HG03060 (cell line): Measurements from ENCODE around the gene PPP3R1.

Experiments used
- ATAC-seq: cut with Tn5 transposase; IDR thresholded peaks from one replicate; pipeline ENCODE4 v1.9.1; 2021; ENCODE audit warnings: low read depth, moderate number of reproducible peaks; ENCODE audit not compliant: unreplicated experiment

Gene PPP3R1, protein sequence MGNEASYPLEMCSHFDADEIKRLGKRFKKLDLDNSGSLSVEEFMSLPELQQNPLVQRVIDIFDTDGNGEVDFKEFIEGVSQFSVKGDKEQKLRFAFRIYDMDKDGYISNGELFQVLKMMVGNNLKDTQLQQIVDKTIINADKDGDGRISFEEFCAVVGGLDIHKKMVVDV

DNA sequence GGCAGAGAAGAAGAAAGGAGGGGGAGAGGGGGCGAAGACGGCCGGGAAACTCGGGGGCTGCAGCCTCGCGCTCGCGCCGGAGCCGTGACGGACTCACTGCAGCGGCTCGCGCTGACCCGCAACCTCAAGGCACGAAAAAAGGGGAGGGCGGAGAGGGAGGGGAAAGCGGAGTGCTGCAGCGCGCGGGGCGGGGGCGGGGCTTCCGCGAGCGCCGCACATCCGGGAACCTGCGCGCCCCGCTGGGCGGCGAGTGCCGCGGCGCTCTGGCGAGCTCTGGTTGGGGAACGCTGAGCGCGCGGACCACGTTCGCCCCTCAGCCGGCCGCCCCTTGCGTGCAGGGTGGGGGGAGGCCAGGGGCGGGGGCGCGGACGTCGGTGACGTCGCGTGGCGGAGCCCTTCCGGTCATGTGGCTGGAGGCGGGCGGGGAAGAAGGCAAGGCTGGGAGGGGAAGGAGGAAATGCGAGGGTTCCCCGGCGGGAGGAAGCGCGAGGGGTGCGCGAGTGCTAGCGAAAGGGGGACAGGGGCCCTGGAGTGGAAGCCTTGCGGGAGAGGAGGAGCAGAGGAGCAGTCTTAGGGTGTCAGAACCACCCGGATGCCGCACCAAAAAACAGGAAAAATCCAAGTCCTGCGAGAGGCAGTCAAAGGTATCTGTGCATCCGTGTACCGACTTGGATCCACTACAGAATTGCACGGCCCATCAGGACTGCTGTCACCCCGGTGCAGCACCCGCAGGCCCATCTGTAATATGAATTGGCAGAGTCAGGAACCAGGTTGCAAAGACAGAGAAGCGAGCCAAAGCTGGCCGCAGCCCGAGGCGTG is at the start of gene PPP3R1:
Gene PPP3R1 (minus strand): TSS at position 133 of the 819 bp plus-strand sequence. CDS start 405 bp downstream, outside the sequence.
- peak; percentile 50 for ATAC-seq

DNA sequence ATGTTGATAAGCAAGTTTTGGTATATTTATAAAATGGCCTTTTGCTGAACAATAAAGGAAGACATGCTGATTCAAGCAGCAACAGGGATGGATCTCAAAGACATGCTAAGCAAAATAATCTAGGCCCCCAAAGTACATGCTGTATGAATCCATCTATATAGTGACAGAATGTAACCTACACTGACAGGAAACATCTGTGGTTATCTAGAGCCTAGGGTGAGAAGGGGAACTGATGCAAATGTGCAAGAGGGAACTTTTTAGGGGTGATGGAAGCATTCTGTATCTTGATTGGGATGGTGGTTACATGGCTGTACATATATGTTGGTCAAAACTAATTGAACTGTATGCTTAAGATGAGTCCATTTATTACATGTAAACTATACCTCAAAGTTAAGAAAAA is 43.2 kb upstream of the PPP3R1 start:
- peak; percentile 53 for ATAC-seq

DNA sequence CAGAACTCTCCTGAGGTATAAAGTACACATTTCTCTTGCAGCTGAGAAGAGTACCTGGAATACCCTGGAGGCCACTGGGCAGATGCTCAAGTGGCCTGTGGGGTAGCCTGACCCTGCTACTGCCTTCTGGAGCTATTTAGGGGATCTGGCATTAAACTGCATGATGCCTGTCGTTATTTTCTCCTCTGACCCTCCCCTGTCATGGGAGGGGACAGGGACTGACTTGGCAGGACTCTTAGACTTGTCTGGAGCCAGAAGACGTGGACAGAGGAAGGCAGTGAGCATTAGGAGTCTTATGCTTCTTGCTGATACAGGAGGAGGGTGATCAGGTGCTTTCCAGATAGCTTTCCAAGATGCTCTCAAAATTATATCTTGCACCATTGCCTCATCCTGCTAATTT is 42.6 kb upstream of the PPP3R1 start:
- no peak for ATAC-seq

DNA sequence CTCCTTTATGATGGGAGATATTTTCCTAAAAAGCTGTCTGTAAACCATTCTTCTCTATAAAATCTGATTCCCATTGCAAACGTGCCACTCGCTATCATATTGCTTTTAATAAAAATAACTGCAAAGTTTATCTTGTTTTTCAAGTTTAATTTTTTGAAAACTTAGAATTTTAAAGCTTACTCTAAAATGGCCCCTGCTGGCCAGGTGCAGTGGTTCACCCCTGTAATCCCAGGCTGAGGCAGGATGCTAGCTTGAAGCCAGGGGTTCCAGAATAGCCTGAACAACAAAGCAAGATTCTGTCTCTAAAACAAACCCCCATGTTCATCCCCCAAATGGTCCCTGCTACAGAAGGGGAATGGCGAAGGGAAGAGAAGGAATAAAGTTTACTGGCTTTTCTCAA is 41.9 kb upstream of the PPP3R1 start:
- ATAC-seq = no peak

DNA sequence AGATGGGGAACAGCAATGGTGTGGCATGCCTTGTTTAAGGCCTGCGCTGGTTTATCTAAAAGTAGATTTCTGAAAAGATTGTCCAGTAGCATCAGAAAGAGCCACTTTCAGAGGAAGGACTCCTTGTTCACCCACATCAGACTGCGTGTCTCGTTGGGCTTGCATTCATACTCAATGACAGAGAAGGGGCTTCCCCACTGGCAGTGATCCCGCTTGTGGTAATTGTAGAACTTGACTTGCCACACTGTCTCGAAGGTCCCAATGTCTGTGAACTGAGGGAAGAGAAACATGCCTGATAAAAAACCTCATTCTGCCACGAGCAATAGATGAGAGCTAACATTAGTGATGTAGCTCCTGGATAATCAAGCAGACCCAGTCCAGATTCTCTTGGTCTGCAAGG is 41.4 kb upstream of the PPP3R1 start:
- no peak for ATAC-seq

DNA sequence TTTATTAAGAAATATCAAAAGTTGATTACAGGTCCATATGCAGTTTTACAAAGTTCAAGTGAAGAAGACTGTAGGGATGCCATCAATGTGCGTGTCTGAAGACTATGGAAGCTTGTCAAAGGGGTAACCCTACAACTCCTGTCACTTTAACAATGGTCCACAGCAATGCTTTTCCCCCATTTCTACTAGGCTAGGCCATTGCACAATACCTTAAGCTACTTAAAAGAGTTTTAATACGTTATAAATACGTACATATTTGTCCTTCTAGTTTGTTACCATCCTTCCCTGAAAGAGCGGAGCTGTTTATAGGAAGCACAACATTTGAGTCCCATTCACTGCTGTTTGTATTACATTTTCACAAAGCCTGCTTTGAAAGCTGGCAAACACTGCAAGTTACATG is 40.7 kb upstream of the PPP3R1 start:
- no peak for ATAC-seq

DNA sequence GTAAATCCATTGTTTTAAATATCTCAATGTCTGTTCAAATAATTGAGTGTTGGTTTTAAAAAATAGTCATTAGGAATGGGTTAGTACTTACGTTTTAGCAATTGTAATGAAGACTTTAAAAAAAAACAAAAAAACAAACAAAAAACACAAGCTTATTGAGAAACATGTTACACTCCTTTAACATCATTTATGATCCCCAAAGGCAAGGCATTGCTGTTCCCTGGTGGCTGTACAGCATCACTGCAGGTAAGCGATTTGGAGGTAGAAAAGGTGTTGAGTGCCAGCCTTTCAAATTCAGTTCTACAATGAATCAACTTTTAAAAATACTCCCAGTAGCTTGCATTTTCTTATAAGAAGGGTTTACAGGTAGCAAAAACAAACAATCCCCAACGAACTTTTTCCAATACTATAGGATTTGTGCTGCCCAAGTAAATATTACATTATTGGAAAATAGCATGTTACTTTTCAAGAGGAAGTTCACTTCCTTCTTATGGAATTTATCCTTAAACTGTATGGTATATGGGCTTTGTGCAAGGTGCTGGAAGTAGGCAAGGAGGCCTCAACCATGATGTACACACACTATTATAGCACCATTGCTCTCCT is 39.9 kb upstream of the PPP3R1 start:
- ATAC-seq = no peak

DNA sequence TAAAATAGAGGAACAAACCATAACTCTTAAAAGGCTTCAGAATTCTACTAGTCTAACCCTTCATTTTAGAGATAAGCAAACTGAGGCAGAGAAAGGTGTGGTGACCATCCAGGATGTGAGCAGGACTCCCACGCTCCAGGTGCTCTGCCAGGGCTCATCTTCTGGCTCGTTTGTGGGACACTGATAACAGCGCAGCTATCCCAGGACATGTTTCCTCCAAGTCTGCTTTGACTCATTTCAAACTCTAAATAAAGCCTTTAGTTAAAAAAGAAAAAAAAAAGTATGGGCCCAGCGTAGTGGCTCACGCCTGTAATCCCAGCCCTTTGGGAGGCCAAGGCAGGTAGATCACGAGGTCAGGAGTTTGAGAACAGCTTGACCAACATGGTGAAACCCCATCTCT is 39.0 kb upstream of the PPP3R1 start:
- ATAC-seq = no peak

DNA sequence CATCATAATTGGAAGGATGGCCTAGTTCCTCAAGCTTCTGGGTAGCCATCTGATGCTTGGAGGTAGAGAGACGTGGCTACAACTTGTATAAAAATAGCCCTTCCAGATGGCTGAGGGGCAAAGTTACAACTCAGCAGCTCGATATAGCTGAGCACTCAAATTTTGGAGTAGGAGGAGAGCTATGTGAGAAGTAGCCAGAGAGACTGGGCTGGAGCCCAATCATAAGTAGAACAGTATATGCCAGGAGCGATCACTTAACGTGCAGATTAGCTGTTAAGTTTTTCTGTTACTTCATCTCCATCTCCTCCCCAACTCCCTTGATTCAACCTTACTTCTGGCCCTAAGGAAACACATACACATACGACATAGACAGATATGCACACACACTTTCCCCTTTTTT is 38.6 kb upstream of the PPP3R1 start:
- no peak for ATAC-seq

DNA sequence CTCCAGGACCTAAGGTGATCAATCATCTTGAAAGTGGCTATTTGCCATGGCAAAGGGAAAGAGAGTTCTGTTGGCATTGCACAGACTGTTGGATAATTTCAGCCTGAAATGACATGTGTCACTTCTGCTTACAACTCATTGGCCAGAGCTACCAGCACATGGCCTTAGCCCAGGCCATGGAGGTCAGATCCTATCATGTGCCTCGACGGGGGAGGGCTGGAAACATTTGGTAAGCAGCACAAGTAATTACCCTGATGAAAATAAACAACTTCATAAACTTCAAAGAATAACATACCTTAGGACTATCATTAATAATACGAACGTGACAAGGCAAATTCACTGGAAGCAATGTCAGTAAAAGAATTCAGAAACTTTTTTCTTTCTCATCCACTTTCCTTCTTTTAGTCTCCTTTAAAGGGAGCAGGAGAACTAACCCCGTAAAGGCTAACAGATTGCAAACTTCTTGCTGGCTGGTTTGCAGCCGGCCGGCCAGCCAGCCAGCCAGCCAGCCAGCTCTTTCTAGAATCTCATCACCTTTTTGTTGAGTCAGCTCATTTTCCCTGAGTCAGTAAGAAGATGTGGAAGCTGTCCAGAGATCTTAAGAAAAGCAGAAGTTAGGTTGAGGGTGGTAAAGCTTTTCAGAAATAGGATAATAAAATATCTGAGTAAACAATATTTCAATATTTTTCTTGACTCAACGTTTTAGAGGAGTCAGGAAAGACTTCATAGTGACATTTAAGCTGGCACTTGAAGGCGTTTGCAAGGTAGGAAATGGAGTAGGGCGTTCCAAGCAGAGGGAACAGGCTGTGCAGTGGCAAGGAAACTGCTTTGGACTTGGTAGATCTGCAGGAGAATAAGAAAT is 35.5 kb upstream of the PPP3R1 start:
- no peak for ATAC-seq

DNA sequence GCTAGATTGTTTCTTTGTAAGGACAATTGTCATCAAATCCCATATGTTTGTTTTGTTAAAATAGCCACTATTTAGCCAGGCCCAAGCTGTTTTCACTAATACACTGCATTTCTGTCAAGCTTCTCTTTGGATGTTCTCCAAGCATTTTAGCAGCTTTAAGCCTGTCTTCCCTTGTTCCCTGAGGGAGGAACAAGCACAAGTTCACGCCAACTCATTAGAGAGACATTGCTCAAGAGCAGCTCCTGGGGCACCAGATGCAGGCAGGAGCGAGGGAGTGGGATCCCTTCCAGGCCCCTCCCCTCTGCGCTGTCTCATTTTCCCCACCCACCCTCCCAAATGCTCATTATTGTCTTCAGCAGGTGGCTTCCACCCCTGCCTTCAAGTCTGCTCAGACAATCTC is 32.6 kb upstream of the PPP3R1 start:
- no peak for ATAC-seq

DNA sequence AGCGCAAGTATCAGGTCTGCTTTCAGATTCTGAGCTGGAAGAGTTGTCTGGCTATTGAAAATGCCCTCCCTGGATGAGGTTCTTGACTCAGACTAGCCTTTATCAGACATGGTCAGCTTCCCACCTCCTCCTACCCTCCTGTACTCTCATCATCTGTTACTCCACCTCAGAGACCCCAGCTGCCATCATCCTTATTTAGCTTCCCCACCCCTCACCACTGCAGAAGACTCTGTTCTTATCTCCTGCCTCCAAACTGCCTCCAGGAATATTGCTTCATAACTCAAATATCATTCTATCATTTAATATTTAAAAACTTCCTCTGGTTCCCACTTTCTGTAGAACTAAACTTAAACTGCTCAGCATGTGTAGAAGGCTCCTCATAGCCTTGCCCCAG is 31.1 kb upstream of the PPP3R1 start:
- no peak for ATAC-seq

DNA sequence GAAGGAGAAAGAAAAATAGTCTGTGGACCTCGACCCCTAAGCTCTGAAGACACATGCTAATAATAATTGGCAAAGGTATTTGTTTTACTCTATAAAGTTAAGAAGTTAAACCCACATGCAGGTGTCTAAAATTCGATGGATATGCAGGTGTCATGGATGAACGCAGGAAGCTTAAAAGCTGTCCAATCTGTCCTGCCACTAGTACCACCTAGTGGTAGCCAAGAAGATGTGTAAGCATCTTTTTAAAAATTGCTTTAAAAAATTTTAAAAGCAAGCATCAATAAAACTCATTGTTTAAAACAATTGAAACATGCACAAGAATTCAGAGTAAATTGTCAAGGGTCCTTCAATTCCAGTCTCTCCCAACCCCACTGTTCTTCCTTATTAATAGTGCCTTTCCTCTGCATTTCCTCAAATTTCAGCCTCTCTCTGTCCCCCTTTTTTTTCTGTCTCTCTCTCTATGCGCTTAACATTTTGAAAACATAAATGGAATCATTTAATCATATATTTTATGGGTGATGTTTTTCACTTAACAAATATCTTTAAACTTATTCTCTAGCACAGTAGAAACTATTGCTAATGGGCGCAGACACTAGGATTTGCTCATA is 30.6 kb upstream of the PPP3R1 start:
- ATAC-seq = no peak

DNA sequence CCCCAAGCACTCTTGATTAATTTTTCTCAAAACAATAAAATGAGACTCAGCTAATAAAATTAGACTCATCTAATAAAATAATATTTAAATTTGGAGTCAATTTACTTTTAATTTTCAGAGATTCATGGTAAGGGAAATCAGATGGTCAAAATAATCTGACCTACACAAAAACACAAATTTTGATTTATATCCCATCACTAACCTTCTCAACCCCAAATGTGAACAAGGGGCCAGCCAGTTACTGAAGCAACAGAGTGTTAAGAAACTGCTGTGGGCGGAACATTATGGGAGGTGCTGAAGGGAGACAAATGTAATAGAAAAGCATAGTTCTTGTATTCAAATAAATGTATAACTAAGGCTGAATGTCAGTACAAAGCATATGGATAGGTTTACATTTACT is 28.5 kb upstream of the PPP3R1 start:
- ATAC-seq = no peak

DNA sequence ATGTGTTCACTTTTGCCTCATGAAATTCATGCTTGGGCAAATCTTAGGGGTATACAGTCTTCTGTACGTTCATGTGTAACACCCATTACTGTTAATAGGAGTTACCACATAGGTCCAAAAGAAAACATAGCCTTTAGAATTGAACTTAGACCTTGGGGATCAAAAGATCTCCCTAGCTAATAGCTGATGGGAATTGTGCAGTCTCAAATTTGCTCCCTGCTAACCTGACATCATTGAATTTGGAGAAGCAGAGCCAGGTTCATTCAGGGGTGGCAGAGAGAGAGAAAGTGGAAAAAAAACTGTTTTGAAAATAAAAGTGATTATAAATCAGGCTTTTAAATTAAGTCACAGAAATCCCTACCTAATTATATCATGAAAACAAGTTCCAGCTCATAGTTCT is 28.0 kb upstream of the PPP3R1 start:
- no peak for ATAC-seq

DNA sequence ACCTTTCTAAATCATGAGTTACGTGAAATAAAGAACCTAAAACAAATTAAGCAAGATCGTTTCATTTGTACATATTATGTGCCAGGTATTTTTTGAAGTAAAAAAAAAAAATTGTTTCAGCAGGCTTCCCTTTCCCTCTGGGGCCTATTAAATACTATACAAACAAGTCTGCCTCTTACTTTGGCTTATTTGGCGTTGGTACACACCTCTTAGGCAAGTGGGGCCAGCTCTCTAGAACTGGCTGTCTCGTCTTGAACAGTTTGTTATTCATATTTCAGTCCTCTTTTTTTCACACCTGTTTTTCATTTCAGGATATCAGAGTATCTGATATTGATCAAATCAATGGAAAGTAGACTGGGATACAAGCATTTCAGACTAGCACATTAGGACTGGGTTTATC is 27.4 kb upstream of the PPP3R1 start:
- ATAC-seq = no peak

DNA sequence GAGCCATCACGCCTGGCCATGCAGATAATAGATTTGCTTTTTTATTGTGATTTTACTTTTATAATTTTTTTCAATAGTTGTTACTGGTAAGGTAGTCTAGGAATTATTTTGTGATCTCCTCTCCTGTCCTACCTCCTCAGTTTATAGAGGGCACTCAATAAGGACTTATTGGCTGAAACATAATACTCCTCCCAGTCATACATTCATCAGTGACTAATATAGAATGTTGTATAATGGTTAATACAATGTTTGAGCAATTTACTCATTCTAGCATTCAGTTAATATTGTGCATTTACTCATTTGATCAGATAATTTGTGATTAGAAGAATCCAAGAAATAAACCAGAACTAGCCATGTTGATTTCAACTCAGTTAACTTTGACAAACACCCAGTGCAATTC is 25.8 kb upstream of the PPP3R1 start:
- no peak for ATAC-seq

DNA sequence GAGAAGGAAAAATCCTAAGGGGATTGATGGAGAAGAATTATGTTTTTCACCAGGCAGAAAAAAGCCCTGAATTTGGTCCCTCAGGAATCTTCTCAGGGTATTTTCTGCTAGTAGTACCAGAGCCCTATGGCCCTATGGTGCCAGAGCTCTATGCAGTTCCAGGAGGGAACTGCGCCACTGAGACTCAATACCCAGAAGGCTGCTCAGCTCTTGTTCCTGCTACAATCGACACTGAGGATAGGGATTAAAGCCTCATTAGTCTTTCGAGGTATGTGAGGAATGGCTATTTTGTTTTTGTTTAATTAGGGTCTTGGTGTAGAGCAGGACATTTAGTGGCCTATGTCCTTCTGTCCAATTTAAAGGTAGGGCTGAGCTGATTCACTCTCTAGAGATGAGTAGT is 21.7 kb upstream of the PPP3R1 start:
- no peak for ATAC-seq

DNA sequence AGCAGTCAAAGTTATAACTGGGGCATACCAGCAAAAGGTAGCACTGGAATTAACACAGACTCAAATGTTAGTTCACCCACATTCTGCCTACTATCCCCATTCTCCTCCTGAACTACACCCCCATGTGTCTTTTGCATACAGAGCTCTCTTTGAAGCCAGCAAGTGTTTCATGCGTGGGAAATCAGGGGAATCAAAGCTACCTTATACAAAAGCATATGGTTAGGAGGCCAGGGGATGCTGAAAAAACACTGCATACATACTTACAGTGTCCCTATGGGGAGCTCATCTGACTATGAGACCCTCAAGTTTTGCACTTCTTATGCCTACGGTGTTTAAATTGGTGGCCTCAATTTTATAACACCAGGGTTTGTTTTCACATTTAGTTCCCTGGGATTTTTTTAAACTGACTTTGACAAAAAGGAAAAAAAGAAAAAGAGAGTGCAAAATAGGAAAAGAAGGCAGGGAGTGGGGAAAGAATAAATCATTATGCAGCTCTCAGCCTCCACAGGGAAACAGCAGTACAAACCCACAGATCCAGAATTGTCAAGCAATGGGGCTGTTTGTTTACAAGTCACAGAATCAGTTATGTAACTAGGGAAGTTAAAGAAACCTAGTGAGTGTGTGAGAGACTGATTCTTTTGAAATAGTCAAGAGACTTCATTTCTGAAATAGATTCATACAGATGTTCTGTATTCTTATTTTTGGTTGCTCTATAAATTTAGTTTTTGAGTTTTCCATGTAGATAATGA is 20.1 kb upstream of the PPP3R1 start:
- ATAC-seq = no peak

DNA sequence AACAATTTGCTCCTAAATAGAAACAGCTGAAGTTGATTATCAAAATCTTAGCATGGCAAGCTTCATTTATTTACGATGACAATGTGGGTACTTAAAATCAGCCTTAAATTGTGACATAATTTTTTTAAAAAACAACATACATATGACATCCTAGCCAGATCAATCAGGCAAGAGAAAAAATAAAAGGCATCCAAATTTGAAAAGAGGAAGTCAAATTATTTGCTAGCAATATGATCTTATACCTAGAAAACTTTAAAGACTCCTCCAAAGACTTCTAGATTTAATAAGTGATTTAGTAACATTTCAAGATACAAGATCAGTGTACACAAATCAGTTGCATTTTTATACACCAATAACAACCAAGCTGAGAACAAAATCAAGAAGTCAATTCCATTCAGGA is 14.3 kb upstream of the PPP3R1 start:
- ATAC-seq = no peak
